ENCODE results near the gene CAPN12.

- TF ChIP-seq CTCF (conservative IDR thresholded peaks at IDR 0.05 in 1 of 2, IDR thresholded peaks at IDR 0.05 in 1 of 2; ENCODE audit: extremely low read depth in 1 of 2, insufficient read depth in 1 of 2, low read depth in 1 of 2, low read length in 2 of 2) (no peak), EZH2 (IDR thresholded peaks at IDR 0.05; ENCODE audit: borderline replicate concordance, low read length) (no peak)
Observed at GRCh38 chr19:38766276-38767047, 22.2 kb upstream of the CAPN12 start.

All from mammary epithelial cell (primary cell).